ENCODE measurements around the gene RPL9. TPM values are rescaled to one million over a fixed set of nuclear protein-coding genes. Genes with fewer than 3 reads are reported as not detected.

RPL9 gene
- total RNA-seq, 1 donor from 2014 or later = 1,277 TPM

GRCh38 chr4:39472396-39472795 lies 13.7 kb upstream of the RPL9 start:
- no peak for TF ChIP-seq CTCF (IDR thresholded peaks at IDR 0.05)
- no peak for ATAC-seq
- Histone ChIP-seq H3K27me3 (ENCODE audit: low read depth) (no peaks in the 10 kb centered on the region), H3K9me3 (no peaks in the 10 kb centered on the region), H3K4me1 (no peaks in the 10 kb centered on the region), H3K27ac (no peak overlapping the region), H3K4me3 (no peak overlapping the region), H3K36me3 (peaks cover 49% of the 10 kb centered on the region)
- intact Hi-C loops (cut with DNase I) = no loop called here
- no peak for DNase-seq

- no peaks in the 10 kb centered on the region for H3K9me3 ChIP-seq
- ATAC-seq (no peak), DNase-seq (no peak)
- intact Hi-C loops (cut with DNase I) = no loop called here
- no peak overlapping the region for H3K27ac ChIP-seq
- no peak for TF ChIP-seq CTCF (IDR thresholded peaks at IDR 0.05)
- H3K27me3 ChIP-seq (ENCODE audit: low read depth) = no peaks in the 10 kb centered on the region
- H3K4me3 ChIP-seq = no peak overlapping the region
- no peaks in the 10 kb centered on the region for H3K4me1 ChIP-seq
- H3K36me3 ChIP-seq = peaks cover 41% of the 10 kb centered on the region
Observed at GRCh38 chr4:39470402-39470801, 11.7 kb upstream of the RPL9 start.

GRCh38 chr4:39469429-39470077 lies 10.8 kb upstream of the RPL9 start:
- H3K27ac ChIP-seq = peak overlapping the region; percentile 15
- intact Hi-C loops (cut with DNase I) = loop anchor here (10.0 kb wide), 1 partner anchor 505 kb away; the partner anchor contains the start of gene PDS5A
- TF ChIP-seq CTCF (IDR thresholded peaks at IDR 0.05) = peak; percentile 85

GRCh38 chr4:39467464-39467863 lies 8.7 kb upstream of the RPL9 start:
- no peak overlapping the region for H3K27ac ChIP-seq
- intact Hi-C loops (cut with DNase I) = loop anchor here (10.0 kb wide), 1 partner anchor 507 kb away; the partner anchor contains the start of gene PDS5A
- H3K9me3 ChIP-seq = no peaks in the 10 kb centered on the region
- H3K36me3 ChIP-seq = peaks cover 56% of the 10 kb centered on the region
- no peak for DNase-seq
- no peak for TF ChIP-seq CTCF (IDR thresholded peaks at IDR 0.05)
- H3K4me3 ChIP-seq = no peak overlapping the region
- no peaks in the 10 kb centered on the region for H3K4me1 ChIP-seq
- no peak for ATAC-seq
- no peaks in the 10 kb centered on the region for H3K27me3 ChIP-seq (ENCODE audit: low read depth)

More at GRCh38 chr4:39469429-39470077, 10.8 kb upstream of the RPL9 start:
- Histone ChIP-seq H3K36me3 (peaks cover 49% of the 10 kb centered on the region), H3K9me3 (no peaks in the 10 kb centered on the region), H3K4me3 (no peak overlapping the region), H3K27me3 (ENCODE audit: low read depth) (no peaks in the 10 kb centered on the region), H3K4me1 (no peaks in the 10 kb centered on the region)
- ATAC-seq = peak; percentile 87 to 91
- no peak for DNase-seq

- DNase-seq (no peak), ATAC-seq (no peak)
- TF ChIP-seq CTCF (IDR thresholded peaks at IDR 0.05) = no peak
- Histone ChIP-seq H3K36me3 (peaks cover 53% of the 10 kb centered on the region), H3K27me3 (ENCODE audit: low read depth) (no peaks in the 10 kb centered on the region), H3K9me3 (no peaks in the 10 kb centered on the region), H3K4me3 (no peak overlapping the region), H3K4me1 (no peaks in the 10 kb centered on the region), H3K27ac (no peak overlapping the region)
- intact Hi-C loops (cut with DNase I) = loop anchor here (10.0 kb wide), 1 partner anchor 508 kb away; the partner anchor contains the start of gene PDS5A
Observed at GRCh38 chr4:39466747-39467146, 8.0 kb upstream of the RPL9 start.

Data from lower lobe of right lung (tissue), 2 donors.